Sigmoid colon (tissue), 7 donors: ENCODE measurements around the gene CLPTM1. TPM values are rescaled to one million over a fixed set of nuclear protein-coding genes. Genes with fewer than 3 reads are reported as not detected.

ENCODE experiments used
- DNase-seq: peaks from one replicate; pipeline ENCODE4 v3.0.0-alpha.2; 2019
- H3K27ac ChIP-seq, 4 donors: fragments of 200-600 bp; sonication (generic); one replicate each; pipeline ENCODE4 v1.5.1; 2016 to 2019; ENCODE audit warnings: mild to moderate bottlenecking in 1 of 4
- H3K27me3 ChIP-seq, 3 donors: fragments of 200-600 bp; sonication (generic); one replicate each; pipeline ENCODE4 v1.5.1; 2019; ENCODE audit warnings: mild to moderate bottlenecking in 1 of 3
- H3K36me3 ChIP-seq, 4 donors: fragments of 200-600 bp; sonication (generic); one replicate each; pipeline ENCODE4 v1.5.1; 2016 to 2019
- H3K4me1 ChIP-seq, 4 donors: fragments of 200-600 bp; sonication (generic); one replicate each; pipeline ENCODE4 v1.5.1; 2017 to 2019
- H3K4me3 ChIP-seq, 4 donors: fragments of 200-600 bp; sonication (generic); one replicate each; pipeline ENCODE4 v1.5.1; 2017 to 2019; ENCODE audit warnings: mild to moderate bottlenecking in 2 of 4, moderate library complexity in 1 of 4
- H3K9me3 ChIP-seq, 4 donors: fragments of 200-600 bp in 3 of 4; sonication (generic) in 3 of 4; one replicate each; pipeline versions ENCODE4 v1.5.1 to v1.6.1; 2013 to 2019
- CTCF ChIP-seq, 4 experiments: fragments of 450-650 bp in 3 of 4; fragments of 200-600 bp in 1 of 4; IDR thresholded peaks; one replicate each; pipeline ENCODE4 v1.5.1; 2016 to 2019; ENCODE audit warnings: antibody characterized with exemption in 4 of 4, mild to moderate bottlenecking in 3 of 4, moderate library complexity in 2 of 4
- EP300 ChIP-seq, 4 donors: sonication (generic); formaldehyde crosslinking; IDR thresholded peaks; one replicate each; pipeline ENCODE4 v1.6.1; 2017; ENCODE audit warnings: antibody characterized with exemption in 4 of 4
- POLR2A ChIP-seq, 2 donors: fragments of 450-650 bp; IDR thresholded peaks; one replicate each; pipeline ENCODE4 v1.6.1; 2016; ENCODE audit warnings: antibody characterized with exemption in 2 of 2, mild to moderate bottlenecking in 2 of 2, moderate library complexity in 2 of 2
- POLR2AphosphoS5 ChIP-seq, 4 donors: sonication (generic); formaldehyde crosslinking; IDR thresholded peaks; one replicate each; pipeline ENCODE4 v1.6.1; 2017; ENCODE audit warnings: antibody characterized with exemption in 4 of 4
- WGBS, 2 donors: extraction: QIAGEN DNeasy Blood & Tissue Kit; methylation state at CpG; one replicate each; pipeline ENCODE4 v1.1.7; 2013; 5-methylcytosine and 5-hydroxymethylcytosine counted together
- intact Hi-C: fragments of 100-400 bp; cut with DNase I; formaldehyde crosslinking; loops from one replicate; pipeline ENCODE4 v1.15.1; 2023
- polyA plus RNA-seq, 3 donors: library from polyadenylated mRNA; stranded (reverse); fragments of 200-250 nt; gene quantifications; one replicate each; pipeline ENCODE4 v1.2.3, GENCODE V29; 2013
- total RNA-seq, 4 donors: library from RNA; depleted of rRNA; stranded (reverse); fragments of >200 nt; gene quantifications; one replicate each; pipeline ENCODE4 v1.1.0, GENCODE V29; 2016
- donor health status: healthy with polysubstance abuse.
- donor health status: Bipolar disorder and iron deficiency.
- donor health status: healthy.

Gene CLPTM1
- total and polyA plus RNA-seq, 7 donors, result 22.2 to 94.0 (median 43.2) TPM

GRCh38 chr19:45020071-45020470 lies 64.9 kb downstream of the CLPTM1 start:
- no peak overlapping the region for H3K27ac ChIP-seq
- intact Hi-C loops, result no loop called here
- DNase-seq, result no peak
- H3K4me3 ChIP-seq, result no peak overlapping the region
- 78 to 88% methylated on average over 3 of the region's 3 CpGs for WGBS, 2 donors
- no peaks in the 10 kb centered on the region for H3K9me3 ChIP-seq
- H3K36me3 ChIP-seq, result peaks cover 0 to 5% (median 0%) of the 10 kb centered on the region in 4 donors
- TF ChIP-seq POLR2A (IDR thresholded peaks at IDR 0.05) (no peak), CTCF (IDR thresholded peaks at IDR 0.05) (no peak), POLR2AphosphoS5 (IDR thresholded peaks at IDR 0.05) (no peak), EP300 (IDR thresholded peaks at IDR 0.05) (no peak)
- H3K4me1 ChIP-seq, result peaks cover 0 to 11% (median 9%) of the 10 kb centered on the region in 4 donors
- no peaks in the 10 kb centered on the region for H3K27me3 ChIP-seq

- H3K4me3 ChIP-seq, result no peak overlapping the region
- no peaks in the 10 kb centered on the region for H3K27me3 ChIP-seq
- DNase-seq, result no peak
- peaks cover 0 to 4% (median 0%) of the 10 kb centered on the region in 4 donors for H3K36me3 ChIP-seq
- 88 to 89% methylated on average over 14 of the region's 14 CpGs for WGBS, 2 donors
- intact Hi-C loops, result no loop called here
- H3K27ac ChIP-seq, result no peak overlapping the region
- H3K9me3 ChIP-seq, result no peaks in the 10 kb centered on the region
- TF ChIP-seq POLR2AphosphoS5 (IDR thresholded peaks at IDR 0.05) (no peak), CTCF (IDR thresholded peaks at IDR 0.05) (no peak), POLR2A (IDR thresholded peaks at IDR 0.05) (no peak), EP300 (IDR thresholded peaks at IDR 0.05) (no peak)
- H3K4me1 ChIP-seq, result peaks cover 0 to 8% (median 5%) of the 10 kb centered on the region in 4 donors
Measured at GRCh38 chr19:45021971-45022370, 66.8 kb downstream of the CLPTM1 start.

DNA sequence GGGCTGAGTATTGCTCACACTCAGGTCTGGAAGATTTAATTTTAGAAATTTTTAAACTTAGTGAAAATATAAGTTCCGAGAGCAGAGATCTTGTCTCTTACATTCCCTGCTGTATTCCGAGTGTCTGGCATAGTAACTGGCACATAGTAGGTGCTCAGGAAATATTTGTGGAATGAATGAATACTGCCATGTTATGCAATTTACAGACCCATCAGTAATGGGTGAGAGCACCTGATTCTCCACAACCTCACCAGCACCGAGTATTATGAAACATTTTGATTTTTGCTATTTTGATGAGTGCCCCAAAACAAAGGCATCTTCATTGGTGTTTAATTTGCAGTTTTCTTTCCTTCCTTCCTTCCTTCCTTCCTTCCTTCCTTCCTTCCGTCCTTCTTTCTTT lies 67.9 kb downstream of the CLPTM1 start:
- no peak for DNase-seq
- intact Hi-C loops, result no loop called here
- 93 to 97% methylated on average over 4 of the region's 4 CpGs for WGBS, 2 donors
- no peaks in the 10 kb centered on the region for H3K27me3 ChIP-seq
- no peak overlapping the region for H3K27ac ChIP-seq
- no peak overlapping the region for H3K4me3 ChIP-seq
- TF ChIP-seq EP300 (IDR thresholded peaks at IDR 0.05) (no peak), POLR2AphosphoS5 (IDR thresholded peaks at IDR 0.05) (no peak), POLR2A (IDR thresholded peaks at IDR 0.05) (no peak), CTCF (IDR thresholded peaks at IDR 0.05) (no peak)
- H3K4me1 ChIP-seq, result no peaks in the 10 kb centered on the region
- no peaks in the 10 kb centered on the region for H3K9me3 ChIP-seq
- H3K36me3 ChIP-seq, result peaks cover 0 to 6% (median 1%) of the 10 kb centered on the region in 4 donors

DNA sequence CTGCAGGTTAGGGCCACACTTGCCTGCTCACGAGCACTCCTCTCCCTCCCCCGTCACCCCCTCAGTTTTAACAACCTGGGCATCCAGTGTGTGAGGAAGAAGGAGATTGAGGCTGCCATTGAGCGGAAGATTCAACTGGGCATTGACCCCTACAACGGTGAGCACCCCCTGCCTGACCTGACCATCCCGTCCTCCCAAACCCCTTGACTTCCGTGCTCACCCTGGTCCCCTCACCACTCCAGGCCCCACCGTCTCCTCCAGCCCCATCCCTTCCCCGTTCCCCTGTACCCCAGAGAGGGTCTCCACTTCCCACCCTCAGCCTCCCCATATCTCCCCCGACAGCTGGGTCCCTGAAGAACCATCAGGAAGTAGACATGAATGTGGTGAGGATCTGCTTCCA lies 70.1 kb downstream of the CLPTM1 start:
- WGBS, 2 donors, result 94 to 96% methylated on average over 9 of the region's 9 CpGs
- Histone ChIP-seq H3K27me3 (no peaks in the 10 kb centered on the region), H3K27ac (no peak overlapping the region), H3K9me3 (no peaks in the 10 kb centered on the region), H3K4me3 (no peak overlapping the region), H3K4me1 (no peaks in the 10 kb centered on the region), H3K36me3 (peaks cover 0 to 28% (median 18%) of the 10 kb centered on the region in 4 donors)
- TF ChIP-seq POLR2A (IDR thresholded peaks at IDR 0.05) (no peak), POLR2AphosphoS5 (IDR thresholded peaks at IDR 0.05) (no peak), CTCF (IDR thresholded peaks at IDR 0.05) (no peak), EP300 (IDR thresholded peaks at IDR 0.05) (no peak)
- intact Hi-C loops, result no loop called here
- no peak for DNase-seq

GRCh38 chr19:45027371-45027770 lies 72.2 kb downstream of the CLPTM1 start:
- Histone ChIP-seq H3K4me1 (no peaks in the 10 kb centered on the region), H3K36me3 (peaks cover 0 to 46% (median 25%) of the 10 kb centered on the region in 4 donors), H3K4me3 (no peak overlapping the region), H3K27ac (no peak overlapping the region), H3K9me3 (no peaks in the 10 kb centered on the region), H3K27me3 (no peaks in the 10 kb centered on the region)
- DNase-seq, result no peak
- intact Hi-C loops, result no loop called here
- TF ChIP-seq EP300 (IDR thresholded peaks at IDR 0.05) (no peak), CTCF (IDR thresholded peaks at IDR 0.05) (no peak), POLR2A (IDR thresholded peaks at IDR 0.05) (no peak), POLR2AphosphoS5 (IDR thresholded peaks at IDR 0.05) (no peak)
- WGBS, 2 donors, result 95 to 98% methylated on average over 2 of the region's 2 CpGs
